A549 (cell line): ENCODE data around the gene RASA3. TPM values are rescaled to one million over a fixed set of nuclear protein-coding genes. Genes with fewer than 3 reads are reported as not detected.
"Not testable (repeated sequence)": the region's sequence is repeated elsewhere in the genome, so short reads cannot be mapped to it uniquely, and the experiment has no call there.

ENCODE experiments used
- ATAC-seq, 2 experiments: fragments of 200-7000 bp in 1 of 2; fragments of >200 bp in 1 of 2; cut with Nextera tagmentation in 1 of 2; cut with Tn5 transposase in 1 of 2; 3 replicates each; pipeline versions ENCODE4 v1.8.0 to v1.9.1; 2018 to 2020; ENCODE audit warnings: mild to moderate bottlenecking in 1 of 2, moderate library complexity in 1 of 2
- CTCF ChIA-PET: fragments of 300-600 bp; sonication (Branson Sonifier 250); formaldehyde crosslinking; extraction: SDS; loops from one replicate; lab custom pipeline; 2021; ENCODE audit warnings: antibody characterized with exemption, inconsistent platforms; lab: Yijun Ruan, JAX
- POLR2A ChIA-PET: fragments of 350-600 bp; formaldehyde crosslinking; extraction: SDS; loops from one replicate; lab custom pipeline; 2021; ENCODE audit warnings: antibody characterized with exemption, inconsistent platforms; lab: Yijun Ruan, JAX
- DNase-seq, 2 experiments: peaks; one replicate each; pipeline versions ENCODE4 v3.0.0 to v3.0.0-alpha.2; 2011 to 2016; ENCODE audit warnings: low read depth in 1 of 2, low spot score in 1 of 2
- FAIRE-seq: peaks from 2 replicates; lab custom pipeline; 2011; peaks lifted over from hg19 to GRCh38; lab: Jason Lieb, UNC
- H3K27ac ChIP-seq, 2 experiments: fragments of >200 bp; sonication (Bioruptor Twin); formaldehyde crosslinking; 3 replicates each; pipeline ENCODE4 v1.5.1; 2016 to 2017
- H3K4me1 ChIP-seq: fragments of >200 bp; sonication (Bioruptor Twin); formaldehyde crosslinking; 3 replicates; pipeline ENCODE4 v1.6.1; 2016
- H3K4me2 ChIP-seq: fragments of >200 bp; sonication (Bioruptor Twin); formaldehyde crosslinking; 3 replicates; pipeline ENCODE4 v1.6.1; 2016
- H3K4me3 ChIP-seq: fragments of >200 bp; sonication (Bioruptor Twin); formaldehyde crosslinking; 3 replicates; pipeline ENCODE4 v1.5.1; 2016
- H3K9me3 ChIP-seq: fragments of >200 bp; sonication (Bioruptor Twin); formaldehyde crosslinking; 3 replicates; pipeline ENCODE4 v1.6.1; 2016
- BHLHE40 ChIP-seq: IDR thresholded peaks from 2 replicates; pipeline ENCODE4 v1.6.1; 2012; ENCODE audit warnings: low read depth, low read length, inconsistent platforms
- CBX8 ChIP-seq: fragments of 200-600 bp; sonication (generic); IDR thresholded peaks from 2 replicates; pipeline ENCODE4 v1.6.1; 2016
- CHD2 ChIP-seq: fragments of 150-350 bp; IDR thresholded peaks from 2 replicates; pipeline ENCODE4 v1.6.1; 2014; ENCODE audit warnings: low read length; ENCODE audit not compliant: partially characterized antibody
- CHD4 ChIP-seq: fragments of 200-600 bp; sonication (generic); IDR thresholded peaks from 2 replicates; pipeline ENCODE4 v1.6.1; 2016; ENCODE audit warnings: antibody characterized with exemption, mild to moderate bottlenecking, borderline replicate concordance
- EHF ChIP-seq: fragments of 250-450 bp; sonication (Bioruptor Pico); IDR thresholded peaks from 2 replicates; pipeline ENCODE4 v1.5.0; 2020; ENCODE audit warnings: mild to moderate bottlenecking
- FOSL2 ChIP-seq, 2 experiments: fragments of 450-650 bp in 1 of 2; fragments of >200 bp in 1 of 2; sonication (Bioruptor Twin) in 1 of 2; formaldehyde crosslinking; IDR thresholded peaks; 2 replicates each; pipeline versions ENCODE4 v1.5.0 to v1.6.1; 2016 to 2020; ENCODE audit warnings: mild to moderate bottlenecking in 1 of 2, moderate library complexity in 1 of 2
- FOXS1 ChIP-seq: fragments of 250-450 bp; sonication (Bioruptor Pico); IDR thresholded peaks from 2 replicates; pipeline ENCODE4 v1.5.0; 2020; ENCODE audit warnings: mild to moderate bottlenecking, moderate library complexity
- GATA3 ChIP-seq: IDR thresholded peaks from 2 replicates; pipeline ENCODE4 v1.6.1; 2012; ENCODE audit warnings: borderline replicate concordance
- HOXB13 ChIP-seq: fragments of 250-450 bp; sonication (Bioruptor Pico); IDR thresholded peaks from 2 replicates; pipeline ENCODE4 v1.5.0; 2020; ENCODE audit warnings: low read depth, mild to moderate bottlenecking, moderate library complexity
- KDM1A ChIP-seq: fragments of 200-600 bp; sonication (generic); IDR thresholded peaks from 2 replicates; pipeline ENCODE4 v1.6.1; 2016; ENCODE audit warnings: low read depth, mild to moderate bottlenecking
- NFE2L2 ChIP-seq: fragments of 150-350 bp; conservative IDR thresholded peaks from 2 replicates; pipeline ENCODE4 v1.6.1; 2014; ENCODE audit warnings: low read length
- PHF8 ChIP-seq: fragments of 200-600 bp; sonication (generic); IDR thresholded peaks from 2 replicates; pipeline ENCODE4 v1.6.1; 2016; ENCODE audit warnings: low read depth, mild to moderate bottlenecking, antibody characterized with exemption, moderate library complexity, borderline replicate concordance
- POLR2A ChIP-seq: IDR thresholded peaks from 2 replicates; pipeline ENCODE4 v1.6.1; 2012; ENCODE audit warnings: mild to moderate bottlenecking, low read length
- RNF2 ChIP-seq: fragments of 200-600 bp; sonication (generic); IDR thresholded peaks from 2 replicates; pipeline ENCODE4 v1.6.1; 2016; ENCODE audit warnings: low read depth, mild to moderate bottlenecking, antibody characterized with exemption, moderate library complexity, borderline replicate concordance
- TP53 ChIP-seq: fragments of 250-450 bp; sonication (Bioruptor Pico); IDR thresholded peaks from 2 replicates; pipeline ENCODE4 v1.5.0; 2021; ENCODE audit warnings: mild to moderate bottlenecking, moderate library complexity
- ZNF302 ChIP-seq: fragments of 250-450 bp; sonication (Bioruptor Pico); IDR thresholded peaks from 2 replicates; pipeline ENCODE4 v1.9.0; 2021; ENCODE audit warnings: inconsistent platforms, mild to moderate bottlenecking, moderate library complexity
- WGBS: methylation state at CpG from one replicate; pipeline ENCODE4 v1.1.6; 2017; ENCODE audit errors: missing lambda C conversion rate; 5-methylcytosine and 5-hydroxymethylcytosine counted together
- polyA plus RNA-seq, 4 experiments: library from polyadenylated mRNA; depleted of rRNA in 3 of 4; stranded (reverse); fragments of >200 nt; fragmentation: RNase III in 1 of 4; extraction: RNeasy Plus Mini Kit Qiagen cat#74134 plus additional on column Dnase treatment in 1 of 4; gene quantifications; 2 replicates in 3 of 4; 3 replicates in 1 of 4; pipeline ENCODE4 v1.2.3, GENCODE V29; 2011 to 2017
- TF ChIP-seq, protein P1 (sequence below): IDR thresholded peaks from 2 replicates; pipeline ENCODE4 v1.6.1; 2012
- TF ChIP-seq, protein P2 (sequence below): fragments of >200 bp; sonication (Bioruptor Twin); formaldehyde crosslinking; IDR thresholded peaks from 2 replicates; pipeline ENCODE4 v1.6.1; 2016
- TF ChIP-seq, protein P3 (sequence below): fragments of >200 bp; sonication (Bioruptor Twin); formaldehyde crosslinking; IDR thresholded peaks from 3 replicates; pipeline ENCODE4 v1.6.1; 2016
- TF ChIP-seq, protein P4 (sequence below): fragments of >200 bp; sonication (Bioruptor Twin); formaldehyde crosslinking; IDR thresholded peaks from 3 replicates; pipeline ENCODE4 v1.5.1; 2016
- TF ChIP-seq, protein P5 (sequence below): fragments of 450-650 bp; IDR thresholded peaks from 2 replicates; pipeline ENCODE4 v1.6.1; 2014; ENCODE audit warnings: antibody characterized with exemption
- TF ChIP-seq, protein P6 (sequence below): fragments of 200-600 bp; sonication (generic); IDR thresholded peaks from 2 replicates; pipeline ENCODE4 v1.6.1; 2016; ENCODE audit warnings: antibody characterized with exemption, mild to moderate bottlenecking, moderate library complexity

The RASA3 gene
- polyA plus RNA-seq, 2 of the 4 experiments (the other 2 are of a cell fraction) = 4.3 to 7.6 TPM

DNA sequence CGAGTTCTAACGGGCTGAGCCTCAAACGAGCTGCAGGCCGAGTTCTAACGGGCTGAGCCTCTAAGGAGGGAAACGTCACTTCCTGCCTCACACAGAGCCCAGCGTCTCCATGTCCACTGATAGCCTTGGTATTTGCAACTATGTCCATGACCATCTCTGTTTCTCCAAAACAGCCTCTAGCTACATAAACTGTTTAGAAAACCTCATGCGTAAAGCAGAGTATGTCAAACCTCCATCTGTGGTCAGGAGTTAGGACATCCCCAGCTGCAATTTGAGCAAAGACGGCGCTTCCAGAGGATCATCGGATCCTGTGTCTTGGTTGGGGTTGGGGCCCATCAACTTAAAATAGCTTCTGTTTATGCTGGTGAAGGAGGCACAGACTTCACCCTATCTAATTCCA lies 20.8 kb downstream of the RASA3 start:
- DNase-seq (no peak), FAIRE-seq (no peak), ATAC-seq (no peak)
- CTCF ChIA-PET = no interaction called here
- TF ChIP-seq NFE2L2 = no peak
- no peak for TF ChIP-seq POLR2A
- TF ChIP-seq, protein P1, sequence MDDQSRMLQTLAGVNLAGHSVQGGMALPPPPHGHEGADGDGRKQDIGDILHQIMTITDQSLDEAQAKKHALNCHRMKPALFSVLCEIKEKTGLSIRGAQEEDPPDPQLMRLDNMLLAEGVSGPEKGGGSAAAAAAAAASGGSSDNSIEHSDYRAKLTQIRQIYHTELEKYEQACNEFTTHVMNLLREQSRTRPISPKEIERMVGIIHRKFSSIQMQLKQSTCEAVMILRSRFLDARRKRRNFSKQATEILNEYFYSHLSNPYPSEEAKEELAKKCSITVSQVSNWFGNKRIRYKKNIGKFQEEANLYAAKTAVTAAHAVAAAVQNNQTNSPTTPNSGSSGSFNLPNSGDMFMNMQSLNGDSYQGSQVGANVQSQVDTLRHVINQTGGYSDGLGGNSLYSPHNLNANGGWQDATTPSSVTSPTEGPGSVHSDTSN = no peak
- TF ChIP-seq, protein P2, sequence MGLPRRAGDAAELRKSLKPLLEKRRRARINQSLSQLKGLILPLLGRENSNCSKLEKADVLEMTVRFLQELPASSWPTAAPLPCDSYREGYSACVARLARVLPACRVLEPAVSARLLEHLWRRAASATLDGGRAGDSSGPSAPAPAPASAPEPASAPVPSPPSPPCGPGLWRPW = no peak
- TF ChIP-seq, protein P3, sequence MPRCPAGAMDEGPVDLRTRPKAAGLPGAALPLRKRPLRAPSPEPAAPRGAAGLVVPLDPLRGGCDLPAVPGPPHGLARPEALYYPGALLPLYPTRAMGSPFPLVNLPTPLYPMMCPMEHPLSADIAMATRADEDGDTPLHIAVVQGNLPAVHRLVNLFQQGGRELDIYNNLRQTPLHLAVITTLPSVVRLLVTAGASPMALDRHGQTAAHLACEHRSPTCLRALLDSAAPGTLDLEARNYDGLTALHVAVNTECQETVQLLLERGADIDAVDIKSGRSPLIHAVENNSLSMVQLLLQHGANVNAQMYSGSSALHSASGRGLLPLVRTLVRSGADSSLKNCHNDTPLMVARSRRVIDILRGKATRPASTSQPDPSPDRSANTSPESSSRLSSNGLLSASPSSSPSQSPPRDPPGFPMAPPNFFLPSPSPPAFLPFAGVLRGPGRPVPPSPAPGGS = no peak
- TF ChIP-seq PHF8 = no peak
- TF ChIP-seq, protein P4, sequence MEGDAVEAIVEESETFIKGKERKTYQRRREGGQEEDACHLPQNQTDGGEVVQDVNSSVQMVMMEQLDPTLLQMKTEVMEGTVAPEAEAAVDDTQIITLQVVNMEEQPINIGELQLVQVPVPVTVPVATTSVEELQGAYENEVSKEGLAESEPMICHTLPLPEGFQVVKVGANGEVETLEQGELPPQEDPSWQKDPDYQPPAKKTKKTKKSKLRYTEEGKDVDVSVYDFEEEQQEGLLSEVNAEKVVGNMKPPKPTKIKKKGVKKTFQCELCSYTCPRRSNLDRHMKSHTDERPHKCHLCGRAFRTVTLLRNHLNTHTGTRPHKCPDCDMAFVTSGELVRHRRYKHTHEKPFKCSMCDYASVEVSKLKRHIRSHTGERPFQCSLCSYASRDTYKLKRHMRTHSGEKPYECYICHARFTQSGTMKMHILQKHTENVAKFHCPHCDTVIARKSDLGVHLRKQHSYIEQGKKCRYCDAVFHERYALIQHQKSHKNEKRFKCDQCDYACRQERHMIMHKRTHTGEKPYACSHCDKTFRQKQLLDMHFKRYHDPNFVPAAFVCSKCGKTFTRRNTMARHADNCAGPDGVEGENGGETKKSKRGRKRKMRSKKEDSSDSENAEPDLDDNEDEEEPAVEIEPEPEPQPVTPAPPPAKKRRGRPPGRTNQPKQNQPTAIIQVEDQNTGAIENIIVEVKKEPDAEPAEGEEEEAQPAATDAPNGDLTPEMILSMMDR = no peak
- TF ChIP-seq FOXS1 (CRISPR knock-in tag) = no peak
- no peak for TF ChIP-seq FOSL2 (IDR thresholded peaks at IDR 0.05)
- no peak for TF ChIP-seq FOSL2 (CRISPR knock-in tag; IDR thresholded peaks at IDR 0.05)
- TF ChIP-seq CHD2 = no peak
- no peak for TF ChIP-seq EHF (CRISPR knock-in tag)
- Histone ChIP-seq H3K4me3 (no peak overlapping the region), H3K4me1 (peaks cover 18% of the 10 kb centered on the region), H3K9me3 (no peaks in the 10 kb centered on the region), H3K4me2 (no peak overlapping the region), H3K27ac (peak overlapping the region in 1 of 2 experiments; percentile 35; a peak in 1 of 6 replicates)
- WGBS = 93% methylated on average over 6 of the region's 11 CpGs
- POLR2A ChIA-PET = no interaction called here

DNA sequence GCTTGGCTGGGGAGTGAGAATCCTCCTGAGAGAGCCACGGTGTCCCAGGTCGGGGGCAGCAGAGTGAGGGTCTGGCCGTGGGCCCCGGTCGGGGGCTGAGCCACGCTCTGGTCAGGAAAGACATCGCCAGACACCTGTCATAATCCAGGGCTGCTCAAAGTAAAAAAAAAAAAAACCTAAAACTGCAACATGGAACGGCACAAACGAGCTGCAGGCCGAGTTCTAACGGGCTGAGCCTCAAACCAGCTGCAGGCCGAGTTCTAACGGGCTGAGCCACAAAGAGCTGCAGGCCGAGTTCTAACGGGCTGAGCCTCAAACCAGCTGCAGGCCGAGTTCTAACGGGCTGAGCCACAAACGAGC lies 21.6 kb downstream of the RASA3 start:
- POLR2A ChIA-PET, H3K4me3 ChIP-seq, FAIRE-seq, H3K4me2 ChIP-seq, DNase-seq, H3K9me3 ChIP-seq, H3K27ac ChIP-seq, ATAC-seq: not testable (repeated sequence)
- WGBS = 88% methylated on average over 16 of the region's 18 CpGs
- CTCF ChIA-PET = interaction anchor here (0.6 kb wide), 1 partner anchor 45 kb away, joined by 5 read pairs; no protein-coding TSS in a partner anchor
- peaks cover 13% of the 10 kb centered on the region for H3K4me1 ChIP-seq

DNA sequence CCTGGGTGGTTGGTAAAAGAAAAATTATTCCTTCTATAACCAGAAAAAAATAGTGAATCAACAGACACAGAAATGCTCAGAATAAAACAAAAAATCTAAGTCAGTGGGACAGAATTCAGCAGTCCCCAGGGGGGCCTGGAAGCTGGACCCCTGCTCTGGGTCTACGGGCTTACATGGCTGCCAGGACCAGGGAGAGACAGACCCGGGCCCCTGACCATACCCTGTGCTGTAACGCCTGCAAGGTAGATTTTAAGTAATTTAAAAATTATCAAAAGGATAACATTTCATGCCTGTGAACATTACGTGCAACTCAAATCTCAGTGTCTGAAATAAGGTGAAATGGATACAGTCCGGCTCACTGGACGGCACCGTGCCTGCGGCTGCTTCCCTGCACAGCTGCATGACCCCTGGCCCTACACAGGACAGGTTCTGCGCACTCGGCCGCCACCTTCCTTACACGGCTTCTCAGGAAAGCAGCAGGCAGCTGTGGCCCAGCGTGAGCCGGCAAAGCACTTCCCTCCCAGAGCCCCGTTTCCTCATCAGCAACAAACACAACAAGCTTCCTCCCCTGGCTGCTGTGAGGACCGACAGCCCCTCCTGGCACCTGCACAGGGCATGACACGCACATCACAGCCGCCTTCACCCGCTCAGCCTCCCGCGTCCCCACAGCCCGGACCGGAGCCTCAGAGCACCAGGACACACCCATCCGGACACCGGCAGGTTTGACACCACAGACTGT lies 22.2 kb downstream of the RASA3 start:
- ATAC-seq = no peak
- H3K27ac ChIP-seq = peak overlapping the region in 1 of 2 experiments; percentile 16; a peak in 1 of 6 replicates
- CTCF ChIA-PET = interaction anchor here (1.1 to 1.3 kb wide), 2 partner anchors 8 to 11 kb away, joined by 3 to 4 read pairs; no protein-coding TSS in a partner anchor
- TF ChIP-seq BHLHE40 (no peak), GATA3 (no peak), HOXB13 (CRISPR knock-in tag) (no peak), TP53 (no peak), CBX8 (no peak), ZNF302 (no peak), CHD2 (no peak), CHD4 (no peak), FOXS1 (CRISPR knock-in tag) (no peak), RNF2 (no peak), KDM1A (no peak)
- TF ChIP-seq, protein P5, sequence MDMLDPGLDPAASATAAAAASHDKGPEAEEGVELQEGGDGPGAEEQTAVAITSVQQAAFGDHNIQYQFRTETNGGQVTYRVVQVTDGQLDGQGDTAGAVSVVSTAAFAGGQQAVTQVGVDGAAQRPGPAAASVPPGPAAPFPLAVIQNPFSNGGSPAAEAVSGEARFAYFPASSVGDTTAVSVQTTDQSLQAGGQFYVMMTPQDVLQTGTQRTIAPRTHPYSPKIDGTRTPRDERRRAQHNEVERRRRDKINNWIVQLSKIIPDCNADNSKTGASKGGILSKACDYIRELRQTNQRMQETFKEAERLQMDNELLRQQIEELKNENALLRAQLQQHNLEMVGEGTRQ = no peak
- TF ChIP-seq, protein P1 = no peak
- TF ChIP-seq, protein P6, sequence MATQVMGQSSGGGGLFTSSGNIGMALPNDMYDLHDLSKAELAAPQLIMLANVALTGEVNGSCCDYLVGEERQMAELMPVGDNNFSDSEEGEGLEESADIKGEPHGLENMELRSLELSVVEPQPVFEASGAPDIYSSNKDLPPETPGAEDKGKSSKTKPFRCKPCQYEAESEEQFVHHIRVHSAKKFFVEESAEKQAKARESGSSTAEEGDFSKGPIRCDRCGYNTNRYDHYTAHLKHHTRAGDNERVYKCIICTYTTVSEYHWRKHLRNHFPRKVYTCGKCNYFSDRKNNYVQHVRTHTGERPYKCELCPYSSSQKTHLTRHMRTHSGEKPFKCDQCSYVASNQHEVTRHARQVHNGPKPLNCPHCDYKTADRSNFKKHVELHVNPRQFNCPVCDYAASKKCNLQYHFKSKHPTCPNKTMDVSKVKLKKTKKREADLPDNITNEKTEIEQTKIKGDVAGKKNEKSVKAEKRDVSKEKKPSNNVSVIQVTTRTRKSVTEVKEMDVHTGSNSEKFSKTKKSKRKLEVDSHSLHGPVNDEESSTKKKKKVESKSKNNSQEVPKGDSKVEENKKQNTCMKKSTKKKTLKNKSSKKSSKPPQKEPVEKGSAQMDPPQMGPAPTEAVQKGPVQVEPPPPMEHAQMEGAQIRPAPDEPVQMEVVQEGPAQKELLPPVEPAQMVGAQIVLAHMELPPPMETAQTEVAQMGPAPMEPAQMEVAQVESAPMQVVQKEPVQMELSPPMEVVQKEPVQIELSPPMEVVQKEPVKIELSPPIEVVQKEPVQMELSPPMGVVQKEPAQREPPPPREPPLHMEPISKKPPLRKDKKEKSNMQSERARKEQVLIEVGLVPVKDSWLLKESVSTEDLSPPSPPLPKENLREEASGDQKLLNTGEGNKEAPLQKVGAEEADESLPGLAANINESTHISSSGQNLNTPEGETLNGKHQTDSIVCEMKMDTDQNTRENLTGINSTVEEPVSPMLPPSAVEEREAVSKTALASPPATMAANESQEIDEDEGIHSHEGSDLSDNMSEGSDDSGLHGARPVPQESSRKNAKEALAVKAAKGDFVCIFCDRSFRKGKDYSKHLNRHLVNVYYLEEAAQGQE = no peak

More for the DNA sequence above, 22.2 kb downstream of the RASA3 start:
- DNase-seq (peak in 1 of 2 experiments; percentile 13), FAIRE-seq (no peak)
- 85% methylated on average over 24 of the region's 25 CpGs for WGBS
- H3K9me3 ChIP-seq = no peaks in the 10 kb centered on the region
- H3K4me2 ChIP-seq = no peak overlapping the region
- no peak overlapping the region for H3K4me3 ChIP-seq
- peaks cover 8% of the 10 kb centered on the region for H3K4me1 ChIP-seq
- POLR2A ChIA-PET = no interaction called here
